GM18519 (cell line): Measurements from ENCODE around the gene C19orf73.
A peak's percentile ranks its signal among the peaks of the same experiment; 100 is the strongest.

Experiments used
- ATAC-seq: cut with Tn5 transposase; IDR thresholded peaks from one replicate; pipeline ENCODE4 v1.9.1; 2021; ENCODE audit warnings: mild to moderate bottlenecking, moderate library complexity; ENCODE audit not compliant: unreplicated experiment, low FRiP score

The C19orf73 gene, protein sequence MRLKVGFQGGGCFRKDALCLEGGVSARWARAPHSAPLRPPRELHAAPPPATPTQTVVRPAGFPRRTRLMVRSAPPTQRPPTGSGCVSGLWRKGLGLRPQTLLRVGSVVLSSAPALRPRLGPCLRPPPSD

DNA sequence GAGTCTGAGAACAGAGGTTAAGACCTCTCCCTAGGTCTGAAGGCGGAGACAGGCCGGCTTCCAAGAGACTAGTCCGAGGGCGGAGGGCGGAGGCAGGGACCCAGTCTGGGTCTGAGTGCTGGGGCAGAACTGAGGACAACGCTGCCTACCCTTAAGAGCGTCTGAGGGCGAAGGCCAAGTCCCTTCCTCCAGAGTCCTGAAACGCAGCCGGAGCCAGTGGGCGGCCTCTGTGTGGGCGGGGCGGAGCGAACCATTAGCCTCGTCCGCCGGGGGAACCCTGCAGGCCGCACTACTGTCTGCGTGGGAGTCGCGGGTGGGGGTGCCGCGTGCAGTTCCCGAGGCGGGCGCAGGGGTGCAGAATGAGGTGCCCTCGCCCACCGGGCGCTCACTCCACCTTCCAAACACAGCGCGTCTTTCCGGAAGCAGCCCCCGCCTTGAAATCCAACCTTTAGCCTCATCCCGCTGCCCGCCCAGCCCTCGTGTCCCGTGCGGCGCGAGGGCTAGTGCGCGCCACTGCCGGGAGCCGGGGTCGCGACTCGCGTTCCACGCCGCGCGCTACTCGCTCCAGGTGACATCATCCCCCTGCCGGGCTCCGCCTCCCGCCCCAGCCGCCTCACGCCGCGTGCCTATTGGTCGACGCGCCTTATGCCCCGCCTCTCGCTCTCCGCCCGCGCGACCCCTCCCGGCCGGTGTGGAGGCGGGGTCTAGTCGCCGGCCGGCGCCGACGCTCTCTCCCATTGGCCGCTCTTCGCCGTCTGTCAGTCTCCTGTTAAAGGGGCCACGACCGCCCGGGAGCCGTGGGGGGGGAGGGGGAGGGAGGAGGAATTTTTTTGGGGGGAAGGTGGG is at the start of gene C19orf73:
Gene C19orf73 (minus strand): TSS at position 579 of the 846 bp plus-strand sequence. CDS start 121 bp downstream, at position 458.
- peak; percentile 51 for ATAC-seq

DNA sequence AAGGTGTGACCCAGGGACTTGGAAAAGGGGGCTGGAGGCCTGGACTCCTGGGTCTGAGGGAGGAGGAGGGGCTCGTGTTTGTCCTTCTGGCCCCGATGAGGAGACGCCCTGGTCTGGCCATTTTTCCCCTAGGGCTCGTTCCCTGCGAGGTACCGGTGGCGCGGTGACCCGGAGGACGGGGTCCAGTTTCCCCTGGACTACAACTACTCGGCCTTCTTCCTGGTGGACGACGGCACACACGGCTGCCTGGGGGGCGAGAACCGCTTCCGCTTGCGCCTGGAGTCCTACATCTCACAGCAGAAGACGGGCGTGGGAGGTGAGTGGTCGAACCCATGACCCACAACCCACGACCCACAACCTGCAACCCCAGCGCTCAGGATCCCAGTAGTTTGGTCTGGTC is 49.5 kb upstream of the C19orf73 start:
- ATAC-seq = no peak

DNA sequence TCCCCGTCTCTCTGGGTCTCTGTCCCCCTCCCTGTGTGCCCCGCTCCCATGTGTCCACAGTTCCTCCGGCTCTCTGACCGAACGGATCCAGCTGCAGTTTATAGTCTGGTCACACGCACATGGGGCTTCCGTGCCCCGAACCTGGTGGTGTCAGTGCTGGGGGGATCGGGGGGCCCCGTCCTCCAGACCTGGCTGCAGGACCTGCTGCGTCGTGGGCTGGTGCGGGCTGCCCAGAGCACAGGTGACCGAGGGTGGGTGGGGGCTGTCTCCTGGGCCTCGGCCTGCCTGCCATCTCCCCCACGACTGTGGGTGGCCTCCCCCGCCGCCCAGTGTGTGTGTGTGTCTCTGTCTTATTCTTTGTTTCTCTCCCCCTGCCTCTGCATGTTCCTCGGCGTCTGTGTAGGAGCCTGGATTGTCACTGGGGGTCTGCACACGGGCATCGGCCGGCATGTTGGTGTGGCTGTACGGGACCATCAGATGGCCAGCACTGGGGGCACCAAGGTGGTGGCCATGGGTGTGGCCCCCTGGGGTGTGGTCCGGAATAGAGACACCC is 49.0 kb upstream of the C19orf73 start:
- ATAC-seq = no peak

DNA sequence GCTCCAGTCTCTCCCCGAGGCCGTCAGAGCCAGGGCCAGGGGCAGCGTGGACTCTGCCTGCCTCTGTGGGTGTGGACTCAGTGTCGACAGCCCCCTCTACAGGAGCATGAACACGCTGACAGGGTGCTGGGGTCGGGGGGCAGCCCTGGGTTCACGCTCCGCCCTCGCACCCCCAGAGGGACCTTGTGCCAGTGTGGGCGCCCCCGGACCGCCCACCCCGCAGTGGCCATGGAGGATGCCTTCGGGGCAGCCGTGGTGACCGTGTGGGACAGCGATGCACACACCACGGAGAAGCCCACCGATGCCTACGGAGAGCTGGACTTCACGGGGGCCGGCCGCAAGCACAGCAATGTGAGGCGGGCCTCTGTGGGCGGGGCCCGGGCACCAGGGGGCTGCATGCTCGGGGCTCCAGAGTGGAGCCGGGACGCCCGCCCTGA is 46.9 kb upstream of the C19orf73 start:
- no peak for ATAC-seq

DNA sequence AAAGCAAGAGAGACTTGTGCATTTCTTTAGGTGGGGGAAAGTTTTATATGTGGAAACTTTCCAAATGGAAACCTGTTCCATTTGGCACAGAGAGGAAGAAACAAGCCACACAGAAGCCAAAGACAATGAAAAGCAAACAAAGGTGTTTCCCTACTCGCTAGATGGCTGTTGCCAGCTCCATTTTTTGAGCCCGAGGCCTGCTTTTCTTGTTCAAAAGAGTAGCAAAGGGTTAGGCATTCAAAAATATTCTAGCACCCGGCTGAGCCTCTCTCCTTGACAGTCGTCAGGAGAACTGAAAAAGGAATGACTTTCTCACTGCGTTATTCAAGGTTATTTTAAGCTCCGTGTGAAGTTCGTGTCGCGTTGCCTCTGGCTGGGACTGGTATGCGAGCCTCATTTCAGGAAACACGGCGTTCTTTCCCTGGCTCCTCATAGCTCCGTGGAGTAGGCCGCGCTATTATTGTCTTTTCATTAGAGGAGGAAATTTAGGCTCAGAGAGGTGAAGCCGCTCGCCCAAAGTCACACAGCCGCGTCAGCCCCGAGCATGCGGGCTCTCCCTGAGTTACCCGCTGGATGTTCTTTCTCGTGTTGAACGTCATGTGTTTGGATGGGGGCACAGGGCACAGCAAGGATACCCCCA is 46.3 kb upstream of the C19orf73 start:
- ATAC-seq = no peak

DNA sequence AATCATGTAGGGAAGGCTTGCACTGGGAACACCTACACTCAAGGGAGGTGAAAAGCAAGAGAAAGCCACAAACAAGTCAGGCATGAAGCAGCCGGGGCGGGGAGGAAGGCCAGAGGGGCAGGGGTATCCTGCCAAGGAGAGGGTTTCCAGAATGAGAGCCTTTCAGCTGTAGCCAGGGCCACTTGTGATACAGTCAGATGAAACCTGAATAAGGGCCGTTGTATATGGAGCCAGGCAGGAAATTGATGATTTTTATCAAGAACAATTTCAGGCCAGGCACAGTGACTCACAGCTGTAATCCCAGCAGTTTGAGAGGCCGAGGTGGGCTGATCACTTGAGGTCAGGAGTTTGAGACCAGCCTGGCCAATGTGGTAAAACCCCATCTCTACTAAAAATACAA is 43.0 kb upstream of the C19orf73 start:
- no peak for ATAC-seq

DNA sequence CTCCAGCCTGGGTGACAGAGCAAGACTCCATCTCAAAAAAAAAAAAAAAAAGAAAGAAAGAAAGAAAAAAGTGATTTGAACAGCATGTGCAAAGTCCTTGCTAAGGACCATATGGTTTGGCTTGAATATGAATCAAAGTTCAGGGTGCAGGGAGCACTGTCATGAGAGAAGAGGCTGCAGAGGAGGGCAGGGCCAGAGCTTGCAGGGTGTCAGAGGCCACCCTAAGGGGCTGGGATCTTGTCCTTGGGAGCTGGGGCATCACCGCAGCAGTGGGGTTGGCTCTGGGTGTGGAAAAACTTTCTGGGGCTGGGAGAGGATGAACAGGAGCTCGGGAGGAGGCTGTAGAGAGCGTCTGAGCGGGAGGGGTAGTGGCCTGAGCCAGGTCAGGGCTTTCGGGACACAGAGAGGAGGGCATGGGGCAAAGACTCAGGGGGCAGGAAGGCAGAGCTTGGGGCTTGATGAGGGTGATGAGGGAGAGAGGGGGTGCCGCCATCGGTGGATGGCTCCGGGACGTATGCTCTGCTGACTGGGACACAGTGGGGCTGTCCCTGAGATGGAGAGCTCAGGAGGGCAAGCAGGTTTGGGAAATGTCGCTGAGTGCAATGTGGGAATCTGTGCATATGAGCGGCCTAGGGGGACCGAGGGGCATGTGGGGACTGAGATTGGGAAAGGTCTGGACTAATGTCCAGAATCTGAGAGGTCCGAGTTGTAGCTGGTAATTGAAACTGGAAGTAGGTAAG is 41.7 kb upstream of the C19orf73 start:
- ATAC-seq = no peak

DNA sequence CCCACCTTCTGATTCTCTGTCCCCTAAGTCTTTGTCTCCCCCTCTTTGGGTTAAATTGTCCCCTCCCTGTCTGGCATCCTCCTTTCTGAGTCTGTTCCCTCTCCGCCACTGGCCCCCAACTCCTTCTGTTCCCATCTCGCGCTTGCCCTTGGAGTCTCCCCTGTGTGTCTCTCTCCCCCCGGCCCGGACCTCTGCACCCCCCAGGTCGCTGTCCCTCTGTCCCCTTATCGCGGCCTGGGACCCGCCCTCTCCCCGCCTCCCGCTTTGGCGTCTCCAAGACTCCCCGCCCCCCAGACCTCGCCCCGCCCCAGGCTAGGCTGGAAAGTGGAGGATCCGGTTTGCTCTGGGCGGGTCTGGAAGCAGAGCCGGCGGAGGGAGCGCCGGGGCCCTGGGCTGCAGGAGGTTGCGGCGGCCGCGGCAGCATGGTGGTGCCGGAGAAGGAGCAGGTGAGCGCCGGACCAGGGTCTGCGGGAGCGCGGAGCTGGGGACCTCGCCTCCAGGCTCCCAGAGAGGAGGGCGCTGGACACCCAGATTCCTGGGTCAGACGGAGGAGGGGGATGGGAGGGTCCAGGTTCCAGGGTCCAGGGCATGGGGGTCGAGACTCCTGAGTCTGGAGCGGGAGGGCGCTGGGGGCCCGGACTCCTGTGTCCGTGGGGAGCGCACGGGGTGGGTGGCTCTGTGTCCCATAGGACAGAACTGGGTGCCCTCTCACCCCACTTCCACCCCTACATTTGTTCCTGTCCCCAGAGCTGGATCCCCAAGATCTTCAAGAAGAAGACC is 38.7 kb upstream of the C19orf73 start, which contains the start of gene TRPM4:
Gene TRPM4 (plus strand): TSS at position 348 of the 780 bp plus-strand sequence. CDS start 75 bp downstream, at position 423.
- no peak for ATAC-seq

DNA sequence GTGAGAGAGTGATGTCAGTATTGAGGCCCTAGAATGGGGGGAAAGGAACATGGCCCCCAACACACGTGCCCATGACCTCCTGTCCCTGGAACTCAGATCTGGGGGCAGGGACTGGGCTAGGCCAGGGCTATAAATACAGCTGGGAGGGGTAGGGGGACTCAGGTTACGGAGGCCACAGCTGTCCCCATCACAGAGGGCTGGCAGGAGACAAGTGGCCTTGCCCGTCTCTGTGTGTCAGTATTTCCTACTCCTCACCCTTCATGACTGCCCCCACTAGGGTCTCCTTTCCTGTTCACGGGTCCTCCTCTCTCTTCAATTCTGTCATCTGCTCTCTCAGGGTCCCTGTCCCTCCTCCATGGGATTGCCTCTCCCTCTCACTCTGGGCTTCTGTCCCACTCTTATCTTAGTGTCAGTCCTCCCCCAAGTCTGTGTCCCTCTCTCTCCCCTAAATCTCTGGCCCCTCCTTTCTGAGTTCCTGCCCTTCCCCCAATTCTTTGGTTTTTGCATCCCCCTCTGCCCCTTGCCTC is 36.9 kb upstream of the C19orf73 start:
- ATAC-seq = no peak

DNA sequence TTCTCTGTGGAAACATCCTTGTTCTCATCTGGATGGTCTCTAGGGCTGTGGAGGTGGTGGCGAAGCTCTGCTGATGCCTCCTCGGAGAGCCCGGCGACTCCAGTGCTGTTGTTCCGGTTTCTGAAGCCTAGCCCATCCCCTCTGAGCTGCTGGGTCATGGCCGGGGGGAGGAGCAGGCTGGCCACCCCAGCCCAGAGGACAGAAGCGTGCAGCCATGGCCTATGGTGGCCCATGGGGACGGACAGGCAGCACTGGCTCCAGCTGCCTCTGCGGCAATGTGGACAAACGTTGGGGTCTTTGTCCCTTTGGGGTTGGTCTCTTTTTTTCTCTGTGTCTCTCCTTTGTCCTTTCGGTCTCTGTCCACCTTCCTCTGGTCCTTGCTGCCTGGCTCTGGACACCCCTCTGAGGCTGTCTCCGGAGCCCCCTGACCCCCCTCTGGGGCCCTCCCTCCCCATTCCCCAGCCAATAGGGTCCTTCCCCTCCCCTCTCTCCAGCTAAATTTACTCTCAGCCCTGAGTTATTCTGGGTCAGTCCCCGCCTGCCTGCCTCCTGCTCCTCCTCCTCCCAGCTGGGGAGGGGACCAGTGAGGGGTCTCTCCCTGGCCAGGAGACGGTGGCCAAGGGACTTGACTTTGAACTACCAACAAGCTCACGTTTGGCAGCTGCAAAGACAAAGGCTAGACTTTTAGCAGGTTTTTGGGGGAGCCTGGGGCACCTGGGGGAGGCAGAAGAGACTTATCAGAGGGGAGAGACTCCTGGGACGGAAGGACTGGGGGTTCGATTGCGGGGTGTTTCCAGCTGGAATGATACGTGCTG is 36.3 kb upstream of the C19orf73 start, which contains the start of gene HRC:
Gene HRC (minus strand): TSS at position 392 of the 815 bp plus-strand sequence. CDS start 159 bp downstream, at position 233.
- ATAC-seq = no peak

DNA sequence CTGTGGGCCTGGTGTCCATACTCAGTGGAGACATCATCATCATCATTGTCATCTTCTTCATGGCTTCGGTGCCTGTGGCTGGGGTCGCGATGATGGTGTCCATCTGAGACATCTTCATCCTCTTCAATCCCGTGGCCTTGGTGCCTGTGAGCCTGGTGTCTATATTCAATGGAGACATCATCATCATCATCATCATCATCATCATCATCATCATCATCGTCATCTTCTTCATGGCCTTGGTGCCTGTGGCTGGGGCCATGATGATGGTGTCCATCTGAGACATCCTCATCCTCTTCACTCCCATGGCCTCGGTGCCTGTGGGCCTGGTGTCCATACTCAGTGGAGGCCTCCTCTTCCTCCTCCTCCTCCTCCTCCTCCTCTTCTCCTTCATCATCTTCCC is 35.3 kb upstream of the C19orf73 start:
- no peak for ATAC-seq

DNA sequence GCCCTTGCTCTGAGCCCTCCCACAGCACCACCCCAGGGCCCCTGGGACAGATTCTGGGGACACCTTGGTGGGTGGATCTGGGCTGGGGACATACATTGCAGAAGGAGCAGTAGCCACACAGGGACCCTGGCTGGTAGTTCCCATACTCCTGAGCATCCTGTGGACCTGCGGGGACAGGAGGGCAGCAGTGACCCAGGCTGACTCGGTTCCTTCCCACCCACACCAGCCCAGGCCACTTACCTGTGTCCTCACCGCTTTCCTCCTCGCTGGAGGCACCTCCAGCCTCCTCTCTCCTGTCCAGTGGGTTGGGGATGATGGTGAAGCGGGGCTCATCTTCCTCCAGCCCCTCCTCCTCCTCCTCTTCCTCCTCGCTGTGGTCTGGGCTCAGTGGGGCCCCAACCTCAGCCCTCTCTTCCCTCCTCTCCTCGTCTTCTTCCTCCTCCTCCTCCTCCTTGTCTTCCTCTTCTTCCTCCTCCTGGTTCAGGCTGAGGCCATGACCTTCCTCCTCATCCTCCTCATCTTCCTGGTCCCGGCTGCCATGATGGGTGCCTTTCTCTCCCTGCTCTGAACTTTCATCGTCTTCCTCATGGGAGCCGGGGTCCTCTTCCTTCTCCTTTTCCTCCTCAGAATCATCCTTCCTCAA is 34.3 kb upstream of the C19orf73 start:
- no peak for ATAC-seq

DNA sequence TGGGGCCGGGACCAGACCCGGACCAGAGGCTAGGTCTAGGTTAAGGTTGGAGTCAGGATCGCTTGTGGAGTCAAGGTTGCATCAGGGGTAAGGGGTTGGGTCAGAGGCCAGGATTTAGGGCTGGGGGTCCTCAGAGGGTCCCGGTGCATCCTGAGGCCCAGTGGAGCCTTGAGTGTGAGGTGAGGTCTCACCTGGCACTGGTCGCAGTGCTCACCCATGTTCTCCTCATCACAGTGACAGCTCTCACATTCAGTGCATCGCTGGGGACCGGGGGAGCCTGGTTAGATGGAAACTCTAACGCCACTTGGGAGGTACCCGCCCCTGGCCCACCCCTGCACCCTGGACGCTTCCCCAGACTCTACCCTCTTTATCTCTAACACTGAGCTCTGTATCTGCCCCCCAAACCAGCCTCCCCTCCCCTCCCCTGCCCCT is 33.2 kb upstream of the C19orf73 start:
- no peak for ATAC-seq

DNA sequence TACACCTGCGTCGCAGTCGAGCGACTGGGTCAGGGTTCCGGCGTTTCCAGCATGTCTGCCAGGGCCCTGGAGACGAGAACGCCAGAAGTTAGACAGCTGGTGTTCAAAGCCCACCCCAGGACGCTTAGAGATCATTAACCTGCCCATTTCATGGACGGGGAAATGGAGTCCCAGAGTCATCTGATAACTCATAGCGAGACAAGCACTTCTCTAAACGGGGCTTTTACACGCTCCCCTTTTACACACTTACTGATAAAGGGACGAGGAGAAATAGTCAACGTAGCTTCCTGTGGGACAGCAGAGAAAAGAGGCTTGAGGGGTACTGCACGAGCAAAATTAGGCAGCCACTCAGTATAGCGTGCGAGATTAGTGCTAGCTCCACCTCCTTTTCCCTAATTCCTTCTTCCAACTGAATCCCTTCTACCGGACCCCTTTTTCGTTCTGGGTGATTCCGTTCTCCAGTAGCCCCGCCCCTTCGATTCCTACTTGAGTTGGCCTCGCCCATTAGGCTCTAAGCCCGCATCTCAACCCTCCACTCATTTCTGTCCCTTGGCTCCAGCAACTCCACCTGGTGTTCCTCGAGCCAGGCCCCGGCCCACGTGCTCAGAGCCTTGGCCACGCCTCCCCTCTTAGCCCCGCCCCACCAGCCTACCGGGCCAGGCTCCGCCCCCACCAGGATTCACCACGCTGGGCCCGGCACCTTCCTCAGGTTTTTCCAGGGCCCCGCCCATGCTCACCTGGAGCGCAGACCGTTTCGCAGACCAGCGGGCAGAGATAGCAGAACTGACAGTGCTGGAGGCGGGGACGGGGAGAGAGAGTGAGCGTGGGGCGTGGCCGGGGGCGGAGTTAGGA is 32.5 kb upstream of the C19orf73 start:
- no peak for ATAC-seq

DNA sequence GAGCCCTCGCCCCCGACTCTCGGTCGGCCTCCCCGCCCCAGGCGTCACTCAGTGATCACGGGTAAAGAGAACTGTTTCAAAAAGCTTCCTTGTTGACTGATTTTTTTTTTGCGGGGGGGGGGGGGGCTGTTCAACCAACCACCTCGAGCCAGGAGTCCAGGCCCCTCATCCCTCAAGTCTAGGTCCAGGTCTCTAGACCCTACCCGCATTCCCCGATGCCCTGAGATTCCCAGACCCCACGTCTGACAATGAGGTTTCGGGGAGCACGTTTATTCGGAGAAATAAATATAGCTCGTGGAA is 32.0 kb upstream of the C19orf73 start:
- no peak for ATAC-seq

DNA sequence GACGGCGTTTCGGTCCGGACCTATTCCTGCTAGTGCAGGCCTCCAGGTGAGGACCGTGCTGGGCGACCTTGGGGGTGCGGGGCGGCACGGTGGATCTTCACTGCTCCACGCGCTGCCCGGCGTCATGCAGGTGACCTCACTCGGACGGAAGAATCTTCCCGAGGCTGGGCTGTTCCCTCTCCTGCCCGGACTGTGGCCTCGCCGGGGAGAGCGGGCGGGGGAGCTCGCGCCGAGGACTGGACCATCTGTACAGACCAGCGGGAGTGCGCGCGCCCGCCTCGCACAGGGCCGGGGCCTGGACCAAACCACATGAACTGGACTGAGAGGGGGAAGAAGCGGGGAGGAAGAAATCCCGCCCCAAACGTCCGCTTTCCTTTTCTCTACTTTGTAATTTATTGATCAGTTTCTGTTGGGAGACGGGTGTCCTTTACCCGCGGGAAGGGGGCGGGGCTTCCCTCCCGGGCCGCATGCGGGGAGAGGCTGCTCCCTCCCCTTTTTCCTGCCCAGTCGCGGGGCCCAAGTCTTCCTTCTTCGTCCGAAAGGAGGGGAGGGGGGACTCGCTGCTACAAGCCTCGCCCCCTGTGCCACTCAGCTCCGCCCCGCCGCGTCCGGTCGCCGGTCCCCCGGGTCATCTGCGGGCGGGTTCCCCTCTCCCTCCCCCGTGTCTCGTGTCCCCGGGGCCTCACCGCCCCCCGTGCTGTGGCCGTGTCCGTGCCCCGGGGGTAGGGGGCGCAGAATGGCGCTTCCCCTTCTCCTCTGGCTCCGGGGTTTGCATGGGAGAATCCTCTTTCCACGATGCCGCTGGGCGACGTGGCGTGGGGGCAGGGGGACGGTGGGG is 31.4 kb upstream of the C19orf73 start:
- no peak for ATAC-seq
